NB4 (cell line): ENCODE measurements around the gene DDHD1.
"Not testable (repeated sequence)": the region's sequence is repeated elsewhere in the genome, so short reads cannot be mapped to it uniquely, and the experiment has no call there.

Source experiments
- DNase-seq: peaks from one replicate; pipeline ENCODE4 v3.0.0; 2010; ENCODE audit warnings: low read depth
- H3K4me3 ChIP-seq: one replicate; pipeline ENCODE4 v1.5.1; 2011; ENCODE audit warnings: mild to moderate bottlenecking, low read depth, low read length, moderate library complexity
- MAX ChIP-seq: IDR thresholded peaks from 2 replicates; pipeline ENCODE4 v1.6.1; 2011; ENCODE audit warnings: low read depth, low read length
- MYC ChIP-seq: IDR thresholded peaks from 2 replicates; pipeline ENCODE4 v1.6.1; 2011; ENCODE audit warnings: low read depth, low read length
- POLR2A ChIP-seq: IDR thresholded peaks from 2 replicates; pipeline ENCODE4 v1.6.1; 2011; ENCODE audit warnings: mild to moderate bottlenecking; ENCODE audit not compliant: insufficient read length; ENCODE audit errors: extremely low read depth
- TF ChIP-seq, protein P1 (sequence below): IDR thresholded peaks from one replicate; pipeline ENCODE4 v1.5.1; 2012; ENCODE audit warnings: low read depth, low read length

Gene DDHD1

GRCh38 chr14:53103636-53104340 is 49.3 kb downstream of the DDHD1 start:
- TF ChIP-seq MAX (no peak), MYC (no peak), POLR2A (no peak)
- TF ChIP-seq, protein P1, sequence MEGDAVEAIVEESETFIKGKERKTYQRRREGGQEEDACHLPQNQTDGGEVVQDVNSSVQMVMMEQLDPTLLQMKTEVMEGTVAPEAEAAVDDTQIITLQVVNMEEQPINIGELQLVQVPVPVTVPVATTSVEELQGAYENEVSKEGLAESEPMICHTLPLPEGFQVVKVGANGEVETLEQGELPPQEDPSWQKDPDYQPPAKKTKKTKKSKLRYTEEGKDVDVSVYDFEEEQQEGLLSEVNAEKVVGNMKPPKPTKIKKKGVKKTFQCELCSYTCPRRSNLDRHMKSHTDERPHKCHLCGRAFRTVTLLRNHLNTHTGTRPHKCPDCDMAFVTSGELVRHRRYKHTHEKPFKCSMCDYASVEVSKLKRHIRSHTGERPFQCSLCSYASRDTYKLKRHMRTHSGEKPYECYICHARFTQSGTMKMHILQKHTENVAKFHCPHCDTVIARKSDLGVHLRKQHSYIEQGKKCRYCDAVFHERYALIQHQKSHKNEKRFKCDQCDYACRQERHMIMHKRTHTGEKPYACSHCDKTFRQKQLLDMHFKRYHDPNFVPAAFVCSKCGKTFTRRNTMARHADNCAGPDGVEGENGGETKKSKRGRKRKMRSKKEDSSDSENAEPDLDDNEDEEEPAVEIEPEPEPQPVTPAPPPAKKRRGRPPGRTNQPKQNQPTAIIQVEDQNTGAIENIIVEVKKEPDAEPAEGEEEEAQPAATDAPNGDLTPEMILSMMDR = no peak
- DNase-seq = no peak
- no peak overlapping the region for H3K4me3 ChIP-seq

- H3K4me3 ChIP-seq = no peak overlapping the region
- no peak for DNase-seq
- no peak for TF ChIP-seq MYC
- no peak for TF ChIP-seq POLR2A
- TF ChIP-seq, protein P1 = no peak
- no peak for TF ChIP-seq MAX
Measured at GRCh38 chr14:53093206-53093605, 59.9 kb downstream of the DDHD1 start.

DNA sequence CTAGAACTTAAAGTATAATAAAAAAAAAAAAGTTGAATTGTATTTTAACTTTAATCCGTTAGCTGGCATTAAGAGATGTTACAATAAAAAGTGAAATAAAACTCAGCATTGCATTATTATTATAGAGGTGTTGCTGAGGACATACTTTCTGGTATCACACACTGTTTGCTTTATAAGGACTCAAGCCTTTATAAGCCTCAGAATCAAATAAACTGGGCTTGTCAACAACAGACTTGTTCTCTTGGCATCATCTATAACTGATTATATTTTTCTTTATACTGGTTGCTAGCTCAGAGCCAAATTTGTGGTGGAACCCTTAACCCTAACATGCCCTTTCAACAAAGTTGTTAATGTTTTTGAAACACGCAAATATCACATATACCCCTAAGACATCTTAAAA is 62.3 kb downstream of the DDHD1 start:
- TF ChIP-seq, protein P1 = no peak
- TF ChIP-seq MYC (no peak), POLR2A (no peak), MAX (no peak)
- H3K4me3 ChIP-seq = no peak overlapping the region
- DNase-seq = no peak

GRCh38 chr14:53084954-53085353 is 68.2 kb downstream of the DDHD1 start:
- not testable (repeated sequence) for DNase-seq, H3K4me3 ChIP-seq

DNA sequence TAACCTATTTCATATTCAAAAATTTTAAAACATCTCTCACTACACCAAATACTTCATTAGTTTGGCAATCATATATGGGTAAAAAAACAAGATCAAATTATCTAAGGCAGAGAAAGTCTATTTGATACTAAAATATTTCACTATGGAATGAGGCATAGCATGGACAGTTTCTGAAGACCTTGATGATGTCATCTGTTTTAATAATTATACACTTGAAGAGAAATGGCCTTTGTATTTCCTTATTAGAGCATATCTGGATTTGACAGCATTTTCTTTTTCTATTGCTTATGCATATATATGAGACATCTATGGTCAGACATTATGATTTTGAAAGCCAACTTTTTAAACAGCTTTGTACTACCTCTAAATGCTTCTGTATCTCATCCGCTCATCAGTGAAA is 88.6 kb downstream of the DDHD1 start:
- no peak overlapping the region for H3K4me3 ChIP-seq
- DNase-seq = no peak
- TF ChIP-seq, protein P1 = no peak
- no peak for TF ChIP-seq MYC
- no peak for TF ChIP-seq MAX
- TF ChIP-seq POLR2A = no peak

DNA sequence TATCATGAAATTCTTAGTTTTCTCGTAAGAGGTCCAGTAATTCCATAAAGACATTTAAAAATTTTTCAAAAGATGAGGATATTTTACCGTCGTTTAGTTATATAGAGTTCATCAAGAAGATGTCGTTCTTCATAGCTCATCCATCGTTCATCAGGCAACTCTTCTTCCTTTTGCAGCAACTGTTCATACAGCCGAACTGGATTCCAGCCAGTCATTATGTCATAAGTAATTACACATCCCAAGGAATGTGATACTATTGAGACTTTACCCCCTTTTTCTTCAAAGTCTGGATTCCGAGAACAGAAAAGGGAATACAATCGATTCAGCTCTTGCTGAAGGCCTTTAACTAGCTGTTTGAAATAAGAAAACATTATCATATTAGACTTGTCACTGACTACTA is 90.3 kb downstream of the DDHD1 start:
- TF ChIP-seq POLR2A = no peak
- TF ChIP-seq MAX = no peak
- TF ChIP-seq, protein P1 = no peak
- no peak for TF ChIP-seq MYC
- no peak for DNase-seq

More for the DNA sequence above, 90.3 kb downstream of the DDHD1 start:
- H3K4me3 ChIP-seq = no peak overlapping the region
